GM19328 (cell line): ENCODE results near the gene TASP1.
"Not testable (repeated sequence)": the region's sequence is repeated elsewhere in the genome, so short reads cannot be mapped to it uniquely, and the experiment has no call there.

Experiments used
- ATAC-seq: cut with Tn5 transposase; IDR thresholded peaks from one replicate; pipeline ENCODE4 v1.9.1; 2021; ENCODE audit warnings: mild to moderate bottlenecking, moderate library complexity; ENCODE audit not compliant: unreplicated experiment

TASP1 gene

GRCh38 chr20:13403453-13403852, 235.3 kb downstream of the TASP1 start:
- no peak for ATAC-seq

GRCh38 chr20:13402986-13403385, 235.7 kb downstream of the TASP1 start:
- ATAC-seq = no peak

DNA sequence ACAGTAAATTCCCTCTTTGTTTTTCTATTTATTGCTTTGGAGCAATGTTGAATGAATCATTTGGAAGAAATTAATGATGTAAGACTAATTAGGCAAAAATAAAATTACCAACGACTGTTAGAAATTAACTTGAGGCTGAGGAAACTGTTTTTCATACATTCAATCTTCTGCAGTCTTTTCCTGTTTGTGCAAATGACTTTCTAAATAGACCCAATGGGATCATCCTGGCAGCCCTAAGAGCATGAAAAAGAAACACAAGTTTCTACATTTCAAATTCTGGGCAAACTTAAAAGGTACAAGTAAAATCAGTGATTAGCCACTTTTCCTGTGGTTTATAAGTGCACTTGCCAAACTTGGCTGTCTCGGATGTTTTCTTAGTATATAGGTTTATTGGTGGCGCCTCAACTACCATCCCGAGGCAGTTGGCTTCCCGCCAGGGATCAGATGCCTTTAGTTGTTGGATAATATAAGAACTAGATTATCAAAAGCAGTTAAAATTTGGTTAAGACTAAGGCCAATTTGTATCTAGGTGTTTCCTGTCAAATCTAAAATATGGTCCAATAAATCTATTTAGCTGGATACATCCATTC, 236.5 kb downstream of the TASP1 start:
- no peak for ATAC-seq

- ATAC-seq = no peak
Observed at GRCh38 chr20:13401596-13401995, 237.1 kb downstream of the TASP1 start.

- no peak for ATAC-seq
Observed at GRCh38 chr20:13400453-13400852, 238.3 kb downstream of the TASP1 start.

DNA sequence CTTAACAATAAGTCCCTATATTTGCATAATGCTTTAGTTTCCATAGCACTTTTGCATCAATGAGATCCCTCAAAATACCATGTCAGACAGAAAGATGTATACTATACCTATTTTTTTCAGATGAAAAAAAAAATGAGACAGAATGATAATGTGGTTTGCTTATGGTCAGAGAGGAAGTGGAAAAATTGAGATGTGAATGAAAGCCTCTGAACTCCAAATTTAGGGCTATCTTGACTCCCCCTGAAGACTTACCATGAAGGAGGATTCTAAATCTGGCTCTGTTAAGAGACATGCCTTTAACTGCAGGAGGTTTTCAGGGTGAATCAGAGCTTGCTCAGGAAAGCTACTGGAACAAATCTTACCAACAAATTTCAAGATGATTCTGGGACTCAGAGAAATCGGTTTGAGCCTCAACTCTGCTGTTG, 241.4 kb downstream of the TASP1 start:
- peak; percentile 62 for ATAC-seq

DNA sequence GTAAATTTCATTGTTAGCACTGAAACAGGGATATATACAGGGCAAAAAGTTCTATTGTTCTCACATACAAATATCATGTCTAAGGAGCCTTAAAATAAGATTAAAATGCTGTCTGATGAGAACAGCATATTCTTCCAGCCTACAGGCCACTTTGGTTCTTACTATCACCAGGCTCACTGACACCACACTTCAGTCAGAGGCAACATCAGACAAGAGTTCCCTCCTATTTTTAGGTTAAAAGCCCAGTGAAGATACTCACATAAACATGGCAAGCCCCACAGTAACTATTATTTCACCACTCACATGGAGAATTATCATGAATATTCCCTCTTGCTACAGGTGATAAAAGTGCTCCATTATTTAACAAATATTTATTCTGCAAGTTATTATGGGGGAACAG, 241.9 kb downstream of the TASP1 start:
- no peak for ATAC-seq

GRCh38 chr20:13396022-13396421, 242.7 kb downstream of the TASP1 start:
- ATAC-seq = no peak

DNA sequence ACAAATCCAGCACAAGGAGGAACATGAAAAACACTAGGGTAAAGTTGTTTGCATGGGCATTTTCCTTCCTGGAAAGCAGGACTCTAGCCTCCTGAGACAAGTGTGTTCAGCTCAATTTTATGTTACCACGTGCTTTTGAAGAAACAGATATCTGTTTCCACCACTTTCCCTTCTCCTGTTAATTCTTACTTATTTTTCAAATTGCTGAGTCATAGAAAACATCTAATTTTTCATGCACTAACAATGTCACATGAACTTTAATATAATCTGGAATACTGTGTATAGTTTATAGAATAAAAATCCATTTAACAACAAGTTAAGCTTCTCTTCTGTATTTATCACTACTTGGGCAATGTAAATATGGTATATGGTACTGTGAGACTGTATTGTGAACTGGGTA, 243.5 kb downstream of the TASP1 start:
- no peak for ATAC-seq

GRCh38 chr20:13392391-13392790, 246.3 kb downstream of the TASP1 start:
- no peak for ATAC-seq

GRCh38 chr20:13389115-13389514, 249.6 kb downstream of the TASP1 start:
- ATAC-seq = no peak

DNA sequence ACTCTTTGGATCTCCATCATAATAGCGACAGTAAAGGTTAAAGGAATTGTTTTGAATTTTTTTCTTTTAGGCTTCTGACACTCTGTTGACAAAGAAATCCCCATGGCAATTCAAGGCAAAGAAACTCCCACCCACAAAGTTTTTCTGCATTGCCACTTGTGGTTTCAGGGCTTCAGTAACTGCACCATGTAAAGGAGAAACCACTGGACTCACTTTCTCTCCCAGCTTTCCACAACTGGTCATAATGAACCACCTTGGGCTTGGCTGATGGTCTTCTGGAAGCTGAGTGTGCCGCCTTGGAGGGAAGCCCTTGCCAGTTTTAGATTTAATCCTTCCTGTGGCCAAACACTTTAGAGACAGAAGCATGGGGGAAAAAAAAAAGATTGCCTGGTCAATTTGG, 254.6 kb downstream of the TASP1 start:
- ATAC-seq = no peak

GRCh38 chr20:13382786-13383185, 255.9 kb downstream of the TASP1 start:
- ATAC-seq = no peak

GRCh38 chr20:13380497-13381229, 258.1 kb downstream of the TASP1 start:
- ATAC-seq = not testable (repeated sequence)

- no peak for ATAC-seq
Observed at GRCh38 chr20:13373400-13373799, 265.3 kb downstream of the TASP1 start.

DNA sequence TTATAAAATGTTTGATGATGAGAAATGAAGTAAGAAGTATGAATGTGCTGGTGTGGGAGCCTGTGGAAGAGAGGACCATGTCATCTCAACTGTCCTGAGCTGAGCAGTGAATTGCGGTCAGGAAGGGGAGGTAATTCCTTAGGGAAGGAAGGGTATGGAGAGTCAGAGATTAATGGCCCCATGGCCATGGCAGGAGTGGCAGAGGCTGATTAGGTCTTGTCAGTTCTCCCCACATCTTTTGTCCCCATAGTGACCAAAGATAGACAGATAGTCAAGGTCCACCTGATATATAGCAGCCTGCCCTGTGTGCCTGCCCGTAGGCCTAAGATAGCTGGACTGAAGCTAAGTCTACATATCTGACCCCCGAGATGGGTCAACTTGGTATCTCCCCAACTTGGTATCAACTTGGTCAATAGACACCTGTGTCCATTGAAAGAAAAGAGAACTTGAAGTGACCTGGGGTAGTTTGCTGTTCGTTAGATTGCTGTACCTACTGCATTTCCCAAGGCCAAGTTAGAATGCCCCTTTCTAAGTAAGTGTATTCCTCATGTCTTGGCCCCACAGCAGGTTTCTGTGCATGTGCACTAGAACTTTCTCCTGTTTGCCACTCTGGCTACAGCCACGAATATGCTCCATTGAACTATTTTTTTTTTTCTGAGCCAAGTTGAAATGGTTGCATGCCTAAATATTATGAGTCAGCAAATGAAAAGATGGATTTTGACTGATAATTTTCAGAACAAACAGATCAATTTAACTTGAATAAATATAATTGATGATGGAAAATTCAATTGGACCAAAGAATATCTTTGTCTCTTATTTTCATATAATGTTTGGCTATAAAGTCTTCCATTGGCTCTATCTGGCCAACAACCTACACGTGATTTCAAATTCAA, 274.2 kb downstream of the TASP1 start:
- no peak for ATAC-seq

GRCh38 chr20:13363473-13363872, 275.3 kb downstream of the TASP1 start:
- no peak for ATAC-seq

DNA sequence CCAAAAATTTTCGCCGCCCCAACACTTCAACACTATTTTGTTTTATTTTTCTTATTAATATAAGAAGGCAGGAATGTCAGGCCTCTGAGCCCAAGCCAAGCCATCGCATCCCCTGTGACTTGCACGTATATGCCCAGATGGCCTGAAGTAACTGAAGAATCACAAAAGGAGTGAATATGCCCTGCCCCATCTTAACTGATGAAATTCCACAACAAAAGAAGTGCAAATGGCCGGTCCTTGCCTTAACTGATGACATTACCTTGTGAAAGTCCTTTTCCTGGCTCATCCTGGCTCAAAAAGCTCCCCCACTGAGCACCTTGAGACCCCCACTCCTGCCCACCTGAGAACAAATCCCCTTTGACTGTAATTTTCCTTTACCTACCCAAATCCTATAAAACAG, 276.6 kb downstream of the TASP1 start:
- not testable (repeated sequence) for ATAC-seq

DNA sequence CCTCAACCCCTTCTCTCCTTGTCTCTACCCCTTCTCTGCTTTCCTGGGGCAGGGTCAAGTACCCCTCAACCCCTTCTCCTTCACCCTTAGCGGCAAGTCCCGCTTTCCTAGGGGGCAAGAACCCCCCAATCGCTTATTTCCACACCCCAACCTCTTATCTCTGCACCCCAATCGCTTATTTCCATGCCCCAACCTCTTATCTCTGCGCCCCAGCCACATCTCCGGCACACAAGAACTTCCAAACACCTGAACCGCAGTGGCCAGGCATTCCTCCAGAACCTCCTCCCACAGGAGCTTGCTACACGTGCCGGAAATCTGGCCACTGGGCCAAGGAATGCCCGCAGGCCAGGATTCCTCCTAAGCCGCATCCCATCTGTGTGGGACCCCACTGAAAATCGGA, 279.8 kb downstream of the TASP1 start:
- ATAC-seq = not testable (repeated sequence)

DNA sequence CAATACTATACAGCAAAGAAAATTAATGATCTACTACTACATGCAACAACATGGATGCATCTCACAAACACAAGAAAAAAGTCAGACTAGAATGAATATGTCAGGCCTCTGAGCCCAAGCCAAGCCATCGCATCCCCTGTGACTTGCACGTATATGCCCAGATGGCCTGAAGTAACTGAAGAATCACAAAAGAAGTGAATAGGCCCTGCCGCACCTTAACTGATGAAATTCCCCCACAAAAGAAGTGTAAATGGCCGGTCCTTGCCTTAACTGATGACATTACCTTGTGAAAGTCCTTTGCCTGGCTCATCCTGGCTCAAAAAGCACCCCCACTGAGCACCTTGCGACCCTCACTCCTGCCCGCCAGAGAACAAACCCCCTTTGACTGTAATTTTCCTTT, 280.9 kb downstream of the TASP1 start:
- ATAC-seq = not testable (repeated sequence)

GRCh38 chr20:13356591-13356990, 282.1 kb downstream of the TASP1 start:
- no peak for ATAC-seq
